HepG2 (cell line): ENCODE data around the gene ADIPOR2. TPM values are rescaled to one million over a fixed set of nuclear protein-coding genes. Genes with fewer than 3 reads are reported as not detected.

ENCODE experiments used
- AGO2 ChIP-seq: fragments of 200-400 bp; formaldehyde crosslinking; optimal IDR thresholded peaks from 2 replicates; pipeline ENCODE3; 2017; ENCODE audit warnings: mild to moderate bottlenecking, low read depth, low read length, moderate library complexity
- AKAP8 ChIP-seq: sonication (generic); formaldehyde crosslinking; IDR thresholded peaks from 2 replicates; pipeline ENCODE4 v1.5.1; 2020; ENCODE audit warnings: mild to moderate bottlenecking, missing genetic modification reagents
- FOXJ3 ChIP-seq: sonication (generic); formaldehyde crosslinking; IDR thresholded peaks from 2 replicates; pipeline ENCODE4 v1.4.0; 2020; ENCODE audit warnings: missing genetic modification reagents, mild to moderate bottlenecking, borderline replicate concordance
- FOXP1 ChIP-seq, 2 experiments: fragments of 450-650 bp in 1 of 2; IDR thresholded peaks; 2 replicates each; pipeline ENCODE4 v1.6.1; 2017 to 2018; ENCODE audit warnings: antibody characterized with exemption in 1 of 2
- KAT7 ChIP-seq: IDR thresholded peaks from 2 replicates; pipeline ENCODE4 v1.6.1; 2018; ENCODE audit warnings: borderline replicate concordance, missing compliant biosample characterization
- KDM2A ChIP-seq: sonication (generic); formaldehyde crosslinking; IDR thresholded peaks from 2 replicates; pipeline ENCODE4 v1.4.0; 2020; ENCODE audit warnings: low read depth, missing genetic modification reagents, borderline replicate concordance
- KDM5B ChIP-seq: sonication (generic); formaldehyde crosslinking; IDR thresholded peaks from 2 replicates; pipeline ENCODE4 v1.4.0; 2020; ENCODE audit warnings: missing genetic modification reagents, mild to moderate bottlenecking, borderline replicate concordance
- MNT ChIP-seq: fragments of 450-650 bp; IDR thresholded peaks from 2 replicates; pipeline ENCODE4 v1.6.1; 2016
- PATZ1 ChIP-seq: sonication (generic); formaldehyde crosslinking; IDR thresholded peaks from 2 replicates; pipeline ENCODE4 v1.4.0; 2020; ENCODE audit warnings: missing genetic modification reagents
- PBX3 ChIP-seq: sonication (generic); formaldehyde crosslinking; IDR thresholded peaks from 2 replicates; pipeline ENCODE4 v1.8.1; 2023; ENCODE audit warnings: missing genetic modification reagents, inconsistent platforms, borderline replicate concordance
- PITX1 ChIP-seq: sonication (generic); formaldehyde crosslinking; IDR thresholded peaks from 2 replicates; pipeline ENCODE4 v1.5.1; 2020; ENCODE audit warnings: mild to moderate bottlenecking, missing genetic modification reagents
- POGZ ChIP-seq: sonication (generic); formaldehyde crosslinking; IDR thresholded peaks from 2 replicates; pipeline ENCODE4 v1.4.0; 2020; ENCODE audit warnings: mild to moderate bottlenecking, missing genetic modification reagents
- SMYD3 ChIP-seq: sonication (generic); formaldehyde crosslinking; IDR thresholded peaks from 2 replicates; pipeline ENCODE4 v1.8.1; 2023; ENCODE audit warnings: mild to moderate bottlenecking, missing genetic modification reagents
- SPEN ChIP-seq: sonication (generic); formaldehyde crosslinking; IDR thresholded peaks from 2 replicates; pipeline ENCODE4 v1.5.1; 2020; ENCODE audit warnings: low read depth, mild to moderate bottlenecking, missing genetic modification reagents
- TFDP2 ChIP-seq: sonication (generic); formaldehyde crosslinking; IDR thresholded peaks from 2 replicates; pipeline ENCODE4 v1.4.0; 2020; ENCODE audit warnings: missing genetic modification reagents
- TRIM22 ChIP-seq: fragments of 450-650 bp; IDR thresholded peaks from 2 replicates; pipeline ENCODE4 v1.6.1; 2017
- ZFY ChIP-seq: sonication (generic); formaldehyde crosslinking; IDR thresholded peaks from 2 replicates; pipeline ENCODE4 v1.4.0; 2020; ENCODE audit warnings: missing genetic modification reagents
- ZIK1 ChIP-seq: sonication (generic); formaldehyde crosslinking; IDR thresholded peaks from 2 replicates; pipeline ENCODE4 v1.5.0; 2020; ENCODE audit warnings: mild to moderate bottlenecking, low read depth, missing genetic modification reagents, borderline replicate concordance
- ZNF143 ChIP-seq: sonication (generic); formaldehyde crosslinking; IDR thresholded peaks from 2 replicates; pipeline ENCODE4 v1.4.0; 2020; ENCODE audit warnings: missing genetic modification reagents
- ZNF350 ChIP-seq: sonication (generic); formaldehyde crosslinking; IDR thresholded peaks from 2 replicates; pipeline ENCODE4 v1.4.0; 2020; ENCODE audit warnings: mild to moderate bottlenecking, low read depth, missing genetic modification reagents, borderline replicate concordance
- ZNF607 ChIP-seq: sonication (generic); formaldehyde crosslinking; IDR thresholded peaks from 2 replicates; pipeline ENCODE4 v1.5.1; 2020; ENCODE audit warnings: missing genetic modification reagents, mild to moderate bottlenecking, borderline replicate concordance
- ZNF619 ChIP-seq: sonication (generic); formaldehyde crosslinking; IDR thresholded peaks from 2 replicates; pipeline ENCODE4 v1.4.0; 2020; ENCODE audit warnings: mild to moderate bottlenecking, missing genetic modification reagents
- polyA plus RNA-seq, 8 experiments: library from polyadenylated mRNA; depleted of rRNA in 3 of 8; stranded (reverse) in 7 of 8; unstranded in 1 of 8; fragments of >200 nt; fragmentation: Illumina TruSeq in 4 of 8; extraction: Trizol in 4 of 8; gene quantifications; 2 replicates each; pipeline versions ENCODE4 v1.2.1 to v1.2.3, GENCODE V29; 2011 to 2016; ENCODE audit warnings: low read depth in 4 of 8, missing spikeins in 1 of 8, mixed read lengths in 1 of 8; ENCODE audit not compliant: insufficient read depth in 1 of 8
- total RNA-seq, 5 experiments: library from RNA; depleted of rRNA; stranded (reverse); fragments of >200 nt; fragmentation: Illumina TruSeq; extraction: Trizol; gene quantifications; 2 replicates each; pipeline ENCODE4 v1.2.3, GENCODE V29; 2016; ENCODE audit warnings: low read depth in 1 of 5

The ADIPOR2 gene
- total and polyA plus RNA-seq, 2 of the 13 experiments (the other 11 are each of a cell fraction or from before 2014, with no cell fraction given), result 35.2 to 52.2 TPM

GRCh38 chr12:1795785-1796514, 105.1 kb downstream of the ADIPOR2 start (continued):
- TF ChIP-seq PBX3 (no peak), PITX1 (CRISPR knock-in tag) (no peak), AKAP8 (peak; percentile 97), MNT (no peak), AGO2 (peak; percentile 87), SMYD3 (0 out of 2 replicates have a peak, but pooled peaks have one; percentile 37), FOXP1 (IDR thresholded peaks at IDR 0.05) (no peak), FOXP1 (CRISPR knock-in tag; IDR thresholded peaks at IDR 0.05) (no peak), PATZ1 (CRISPR knock-in tag) (0 out of 2 replicates have a peak, but pooled peaks have one; percentile 20), ZFY (CRISPR knock-in tag) (peak; percentile 76), KDM5B (CRISPR knock-in tag) (peak; percentile 26; the same call in 1 of the 2 replicates), TRIM22 (no peak), ZIK1 (CRISPR knock-in tag) (0 out of 2 replicates have a peak, but pooled peaks have one; percentile 55), KAT7 (peak; percentile 69; the same call in 1 of the 2 replicates), FOXJ3 (CRISPR knock-in tag) (no peak), SPEN (peak; percentile 81), ZNF143 (CRISPR knock-in tag) (peak; percentile 88), ZNF350 (CRISPR knock-in tag) (0 out of 2 replicates have a peak, but pooled peaks have one; percentile 19), TFDP2 (CRISPR knock-in tag) (peak; percentile 69), ZNF619 (peak; percentile 76), ZNF607 (CRISPR knock-in tag) (peak; percentile 74; the same call in 1 of the 2 replicates), KDM2A (peak; percentile 95), POGZ (CRISPR knock-in tag) (peak; percentile 69; the same call in 1 of the 2 replicates)
